GM19351 (cell line): Measurements from ENCODE around the gene RNF103.
A peak's percentile ranks its signal among the peaks of the same experiment; 100 is the strongest.

Source experiments
- ATAC-seq: cut with Tn5 transposase; IDR thresholded peaks from one replicate; pipeline ENCODE4 v1.9.1; 2021; ENCODE audit warnings: mild to moderate bottlenecking, moderate library complexity; ENCODE audit not compliant: unreplicated experiment

The RNF103 gene

GRCh38 chr2:86577817-86578456 is 45.7 kb downstream of the RNF103 start:
- no peak for ATAC-seq

- ATAC-seq, result no peak
Measured at GRCh38 chr2:86570059-86570458, 53.6 kb downstream of the RNF103 start.

GRCh38 chr2:86566821-86567190 is 56.9 kb downstream of the RNF103 start:
- no peak for ATAC-seq

- ATAC-seq, result no peak
Measured at GRCh38 chr2:86566158-86566820, 57.4 kb downstream of the RNF103 start.

GRCh38 chr2:86563650-86564061 is 60.0 kb downstream of the RNF103 start:
- ATAC-seq, result no peak

- ATAC-seq, result peak; percentile 84
Measured at GRCh38 chr2:86562922-86563649, 60.6 kb downstream of the RNF103 start, which contains the start of gene CHMP3. CHMP3 (minus strand) TSS chr2:86563443; CDS start chr2:86563348, 95 bp downstream.

GRCh38 chr2:86562485-86562921 is 61.2 kb downstream of the RNF103 start:
- ATAC-seq, result peak; percentile 23

GRCh38 chr2:86557836-86558235 is 65.8 kb downstream of the RNF103 start:
- ATAC-seq, result no peak

GRCh38 chr2:86556508-86556907 is 67.2 kb downstream of the RNF103 start:
- ATAC-seq, result no peak
